Stimulated activated naive CD8-positive, alpha-beta T cell treated with anti-CD3 and anti-CD28 coated beads, Interleukin-15, Interleukin-2, amounts not matched to agents 100 U/mL and 50 U/mL, for 24 hours (primary cell): Measurements from ENCODE around the gene ZNF740.
"Not testable (repeated sequence)": the region's sequence is repeated elsewhere in the genome, so short reads cannot be mapped to it uniquely, and the experiment has no call there.

Experiments used
- ATAC-seq: fragments of 150-1000 bp; cut with Tn5 transposase; one replicate; pipeline ENCODE4 v1.10.0; 2021
- DNase-seq: peaks from one replicate; pipeline ENCODE4 v3.0.0; 2021

Gene ZNF740, protein sequence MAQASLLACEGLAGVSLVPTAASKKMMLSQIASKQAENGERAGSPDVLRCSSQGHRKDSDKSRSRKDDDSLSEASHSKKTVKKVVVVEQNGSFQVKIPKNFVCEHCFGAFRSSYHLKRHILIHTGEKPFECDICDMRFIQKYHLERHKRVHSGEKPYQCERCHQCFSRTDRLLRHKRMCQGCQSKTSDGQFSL

GRCh38 chr12:53180220-53180930 lies at the start of gene ZNF740, which contains the start of gene CSAD:
Gene ZNF740, plus strand, starts transcription at chr12:53180722. Its CDS starts 1,262 bp downstream, at chr12:53181984.
Gene CSAD, minus strand, starts transcription at chr12:53180925. Its CDS starts 7,455 bp downstream, at chr12:53173470.
- ATAC-seq (peak; percentile 98), DNase-seq (peak; percentile 99)

- DNase-seq (no peak), ATAC-seq (no peak)
These were observed 48.7 kb upstream of the ZNF740 start for GRCh38 chr12:53131844-53132243.

DNA sequence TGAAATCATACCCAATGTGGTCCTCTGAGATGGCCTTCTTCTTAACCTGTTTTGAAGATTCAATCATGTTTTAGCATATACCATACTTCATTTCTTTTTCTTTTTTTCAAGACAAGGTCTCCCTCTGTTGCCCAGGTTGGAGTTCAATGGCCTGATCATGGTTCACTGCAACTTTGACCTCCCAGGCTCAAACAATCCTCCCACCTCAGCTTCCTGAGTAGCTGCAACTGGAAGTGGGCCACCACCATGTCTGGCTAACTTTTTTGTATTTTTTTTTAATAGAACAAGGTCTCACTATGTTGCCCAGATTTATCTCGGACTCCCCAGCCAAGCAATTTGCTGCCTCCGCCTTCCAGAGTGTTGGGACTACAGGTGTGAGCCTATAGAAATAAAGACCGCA lies 46.8 kb upstream of the ZNF740 start:
- ATAC-seq (no peak), DNase-seq (no peak)

- no peak for DNase-seq
- no peak for ATAC-seq
These were observed 37.2 kb upstream of the ZNF740 start for GRCh38 chr12:53143355-53143754.

GRCh38 chr12:53145383-53146260 lies 34.9 kb upstream of the ZNF740 start:
- DNase-seq (no peak), ATAC-seq (no peak)

DNA sequence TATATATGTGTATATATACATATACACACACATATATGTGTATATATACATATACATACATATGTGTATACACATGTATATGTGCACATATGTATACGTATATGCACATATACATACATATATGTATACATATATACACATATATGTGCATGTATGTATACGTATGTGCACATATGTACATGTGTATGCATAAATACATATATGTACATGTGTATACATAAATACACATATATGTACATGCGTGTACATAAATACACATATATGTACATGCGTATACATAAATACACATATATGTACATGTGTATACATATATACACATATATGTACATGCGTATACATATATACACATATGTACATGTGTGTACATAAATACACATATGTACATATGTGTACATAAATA lies 33.3 kb upstream of the ZNF740 start:
- no peak for ATAC-seq
- DNase-seq = no peak

DNA sequence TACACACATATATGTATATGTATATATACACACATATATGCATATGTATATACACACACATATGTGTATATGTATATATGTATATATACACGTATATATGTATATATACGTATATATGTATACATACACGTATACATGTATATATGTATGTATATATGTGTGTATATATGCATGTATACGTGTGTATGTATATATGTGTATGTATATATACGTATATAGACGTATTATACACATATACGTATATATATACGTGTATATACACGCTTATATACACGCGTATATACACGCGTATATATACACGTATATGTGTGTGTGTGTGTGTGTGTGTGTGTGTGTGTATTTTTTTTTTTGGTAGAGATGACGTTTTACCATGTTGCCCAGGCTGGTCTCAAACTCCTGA lies 32.9 kb upstream of the ZNF740 start:
- no peak for ATAC-seq

DNA sequence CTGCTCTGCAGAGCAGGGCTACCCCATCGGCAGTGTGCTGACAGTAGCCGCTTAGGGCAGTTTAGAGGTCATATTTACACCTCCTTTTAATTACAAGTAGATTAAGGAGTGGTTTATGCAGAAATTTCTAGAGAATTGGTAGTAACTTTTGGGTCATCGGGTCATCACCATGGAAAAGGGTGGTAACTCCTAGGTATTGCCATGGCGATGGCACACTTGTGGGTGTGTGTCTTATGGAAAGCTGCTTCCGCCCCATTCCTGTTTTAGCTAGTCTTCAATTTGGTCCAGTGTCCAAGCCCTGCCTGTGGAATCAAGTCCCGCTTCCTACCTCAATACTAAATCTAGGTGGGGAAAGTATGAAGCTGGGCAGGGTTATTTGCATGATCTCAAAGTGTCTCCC lies 29.5 kb upstream of the ZNF740 start:
- ATAC-seq = no peak
- DNase-seq = no peak

More for the DNA sequence above, 32.9 kb upstream of the ZNF740 start:
- DNase-seq = no peak

DNA sequence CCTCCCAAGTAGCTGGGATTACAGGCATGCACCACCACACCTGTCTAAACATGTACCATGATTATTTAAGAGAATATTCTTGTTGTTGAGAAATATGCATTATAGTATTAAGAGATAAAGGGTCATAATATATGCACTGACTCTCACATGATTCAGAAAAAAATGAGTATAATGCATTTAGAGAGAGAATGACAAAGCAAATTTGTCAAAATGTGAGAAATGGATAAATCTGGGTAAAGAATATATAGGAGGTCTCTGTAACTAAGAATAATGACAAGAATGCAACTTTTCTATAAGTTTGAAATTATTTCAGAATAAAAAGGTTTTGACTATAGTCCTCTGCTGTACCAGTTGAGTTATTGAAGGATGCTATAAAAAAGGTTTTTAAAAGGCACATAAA lies 28.1 kb upstream of the ZNF740 start:
- ATAC-seq (no peak), DNase-seq (no peak)

DNA sequence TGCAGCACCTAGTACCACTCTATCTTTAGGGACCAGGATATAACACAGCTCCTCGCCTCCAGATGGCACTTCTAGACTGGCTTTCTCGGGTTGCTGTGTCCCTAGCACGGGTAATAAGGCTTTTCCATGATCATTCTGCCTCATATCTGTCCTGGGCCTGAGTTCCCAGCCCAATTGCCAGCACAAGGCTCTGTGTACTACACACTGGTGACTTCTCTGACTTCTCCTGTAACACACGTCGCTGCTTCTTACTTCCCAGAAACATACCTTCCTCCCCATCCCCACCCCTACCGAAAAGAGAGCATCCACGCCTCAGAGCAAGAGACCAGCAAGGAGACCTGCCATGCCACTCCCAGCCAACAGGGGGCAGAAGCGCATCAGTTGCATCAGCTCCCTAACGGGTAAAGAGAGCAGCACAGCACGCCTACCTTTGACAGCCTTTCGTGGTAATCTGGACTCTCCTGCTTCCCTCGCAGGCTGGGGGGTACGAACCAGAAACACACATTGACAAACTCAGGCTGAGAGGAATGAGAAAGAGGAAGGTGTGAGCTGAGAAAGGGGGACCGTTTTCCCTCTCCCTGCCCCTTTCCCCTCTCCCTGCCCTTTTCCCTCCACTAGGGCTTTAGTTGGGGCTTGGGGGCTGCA lies 21.2 kb upstream of the ZNF740 start:
- DNase-seq (peak; percentile 93), ATAC-seq (peak; percentile 97)

GRCh38 chr12:53160000-53160399 lies 20.5 kb upstream of the ZNF740 start:
- no peak for ATAC-seq

DNA sequence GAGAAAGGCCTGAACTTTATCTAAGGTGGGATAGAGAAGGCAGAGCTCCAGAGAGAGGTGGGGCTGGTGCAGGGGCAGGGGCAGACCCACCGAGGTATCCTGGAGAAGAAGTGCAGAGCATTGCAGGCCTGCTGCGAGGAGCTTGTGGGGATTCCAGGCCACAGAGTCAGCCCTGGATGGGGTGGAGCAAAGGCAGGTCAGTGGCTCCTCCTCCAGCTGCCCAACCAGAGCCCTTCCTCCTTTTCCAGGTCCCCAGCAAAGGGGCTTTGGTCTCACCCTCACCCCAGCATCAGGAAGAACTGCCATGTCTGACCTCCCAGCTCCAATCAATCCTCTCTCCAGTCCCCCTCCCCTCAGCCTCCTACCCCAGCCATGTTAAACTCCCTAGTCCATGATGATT lies 19.8 kb upstream of the ZNF740 start:
- DNase-seq = no peak
- ATAC-seq = no peak

More at GRCh38 chr12:53160000-53160399, 20.5 kb upstream of the ZNF740 start:
- no peak for DNase-seq

GRCh38 chr12:53161119-53161911 lies 19.2 kb upstream of the ZNF740 start:
- no peak for ATAC-seq
- no peak for DNase-seq

DNA sequence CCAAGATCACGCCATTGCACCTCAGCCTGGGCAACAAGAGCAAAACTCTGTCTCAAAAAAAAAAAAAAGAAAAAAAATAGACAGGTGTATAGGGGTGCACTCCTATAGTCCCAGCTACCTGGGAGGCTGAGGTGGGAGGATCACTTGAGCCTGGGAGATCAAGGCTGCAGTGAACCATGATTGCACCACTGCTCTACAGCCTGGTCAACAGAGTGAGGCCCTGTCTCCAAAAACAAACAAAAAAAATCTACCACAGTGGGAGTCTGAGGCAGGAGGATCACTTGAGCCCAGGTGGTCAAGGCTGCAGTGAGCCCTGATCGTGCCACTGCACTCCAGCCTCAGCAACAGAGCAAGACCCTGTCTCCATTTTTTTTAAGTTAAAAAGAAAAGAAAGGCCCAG lies 17.5 kb upstream of the ZNF740 start:
- not testable (repeated sequence) for ATAC-seq, DNase-seq

- DNase-seq (no peak), ATAC-seq (no peak)
These were observed 13.7 kb upstream of the ZNF740 start for GRCh38 chr12:53166837-53167236.

- ATAC-seq (no peak), DNase-seq (no peak)
These were observed 10.9 kb upstream of the ZNF740 start for GRCh38 chr12:53169644-53170043.

DNA sequence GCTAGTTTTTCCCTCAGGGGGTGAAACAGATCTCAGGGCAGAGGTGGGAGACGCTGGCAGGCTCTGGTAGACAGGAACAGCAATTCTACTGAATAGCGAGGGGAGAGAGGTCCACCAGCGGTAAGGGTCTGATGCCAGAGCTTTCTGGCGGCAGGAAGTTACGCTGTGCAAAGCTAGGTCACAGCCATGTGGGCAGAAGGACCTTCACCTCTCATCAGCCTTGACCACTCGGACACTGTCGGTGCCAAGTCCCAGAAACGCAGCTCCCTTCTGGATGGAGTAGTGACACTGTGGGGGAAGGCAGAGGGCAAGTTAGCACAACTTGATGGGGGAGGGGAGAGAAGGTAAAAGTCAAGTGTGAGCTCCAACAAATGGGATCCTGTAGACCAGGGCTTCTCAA lies 10.3 kb upstream of the ZNF740 start:
- DNase-seq (no peak), ATAC-seq (no peak)

DNA sequence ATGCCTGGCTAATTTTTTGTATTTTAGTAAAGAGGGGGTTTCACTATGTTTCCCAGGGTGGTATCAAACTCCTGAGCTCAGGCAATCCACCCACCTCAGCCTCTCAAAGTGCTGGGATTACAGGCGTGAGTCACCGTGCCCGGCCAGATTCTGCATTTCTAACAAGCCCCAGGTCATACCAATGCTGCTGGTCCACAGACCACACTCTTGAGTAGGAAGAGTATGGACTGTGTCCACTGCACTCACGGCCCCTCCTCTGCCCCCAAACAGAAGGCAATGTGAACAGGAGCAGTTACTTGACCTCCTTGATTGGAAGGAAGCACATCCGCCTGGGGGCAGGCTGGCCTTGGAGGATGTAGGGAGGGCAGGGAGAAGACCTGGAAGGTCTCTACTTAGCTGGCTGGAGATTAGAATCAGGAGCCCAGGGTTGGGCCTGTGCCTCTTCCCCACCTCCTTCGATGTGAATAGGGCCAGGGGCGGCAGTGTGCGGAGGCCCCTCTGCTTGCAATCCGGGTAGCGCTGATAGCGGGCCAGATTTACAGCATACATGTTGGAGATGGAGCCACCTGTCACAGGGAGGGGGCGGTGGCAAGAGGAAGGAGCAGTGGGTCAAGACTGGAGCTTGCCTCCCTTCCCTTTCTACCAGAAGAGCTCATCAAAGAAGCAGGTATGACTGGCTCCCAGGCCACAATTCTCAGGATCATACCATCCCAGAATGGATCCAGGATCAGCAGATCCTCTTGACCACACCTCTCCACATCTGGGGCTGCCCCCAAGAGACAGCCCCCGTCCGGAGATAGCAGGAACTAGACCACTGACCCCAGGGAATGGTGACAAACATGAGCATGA lies 9.4 kb upstream of the ZNF740 start:
- ATAC-seq = no peak

GRCh38 chr12:53171725-53172329 lies 8.7 kb upstream of the ZNF740 start:
- ATAC-seq = no peak
- DNase-seq = no peak

More for the DNA sequence above, 9.4 kb upstream of the ZNF740 start:
- no peak for DNase-seq

- DNase-seq (no peak), ATAC-seq (no peak)
These were observed 8.2 kb upstream of the ZNF740 start for GRCh38 chr12:53172352-53172751.
